ENCODE data around the gene HECA.
A peak's percentile ranks its signal among the peaks of the same experiment; 100 is the strongest.

Gene HECA

DNA sequence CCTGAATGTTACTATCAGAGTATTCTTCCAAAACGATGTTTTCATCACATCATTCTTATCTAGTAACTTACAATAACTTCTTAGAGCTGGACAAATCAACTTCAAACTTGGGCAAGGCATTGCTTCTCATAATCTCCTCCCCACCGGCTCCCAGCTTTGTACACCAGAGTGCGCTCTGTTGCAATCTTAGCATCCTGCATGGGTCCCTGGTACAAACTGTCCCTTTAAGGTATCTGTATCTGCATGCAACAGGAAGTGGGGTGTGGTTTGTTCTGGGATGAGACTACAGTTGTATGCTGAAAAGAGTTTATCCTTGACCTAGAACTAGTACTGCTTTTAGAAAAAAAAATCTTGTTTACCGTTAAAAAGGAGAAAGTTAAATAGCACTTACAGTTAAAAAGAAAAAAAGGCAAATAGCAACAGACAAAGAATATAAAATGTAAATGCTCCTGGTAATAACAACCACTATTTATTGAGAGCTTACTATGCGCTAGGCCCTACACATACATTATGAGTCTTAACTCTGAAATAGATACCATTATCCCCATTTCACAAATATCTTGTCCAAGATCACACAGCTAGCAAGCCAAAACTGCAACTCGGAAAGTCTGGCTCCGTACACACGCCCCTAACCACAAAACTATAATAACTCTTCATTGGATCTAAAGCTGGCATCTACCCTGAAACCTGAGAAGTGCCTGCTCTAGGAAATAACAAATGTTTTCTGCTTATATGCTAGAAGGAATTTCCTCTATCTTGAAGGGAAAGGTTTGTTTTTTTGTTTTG lies 9.8 kb upstream of the HECA start:
- H3K4me3 ChIP-seq (replicated peaks; ENCODE audit: low read depth, low read length) = no peak overlapping the region
- DNase-seq (ENCODE audit: extremely low read depth, low read depth) = peak; percentile 65
- TF ChIP-seq, protein P1, sequence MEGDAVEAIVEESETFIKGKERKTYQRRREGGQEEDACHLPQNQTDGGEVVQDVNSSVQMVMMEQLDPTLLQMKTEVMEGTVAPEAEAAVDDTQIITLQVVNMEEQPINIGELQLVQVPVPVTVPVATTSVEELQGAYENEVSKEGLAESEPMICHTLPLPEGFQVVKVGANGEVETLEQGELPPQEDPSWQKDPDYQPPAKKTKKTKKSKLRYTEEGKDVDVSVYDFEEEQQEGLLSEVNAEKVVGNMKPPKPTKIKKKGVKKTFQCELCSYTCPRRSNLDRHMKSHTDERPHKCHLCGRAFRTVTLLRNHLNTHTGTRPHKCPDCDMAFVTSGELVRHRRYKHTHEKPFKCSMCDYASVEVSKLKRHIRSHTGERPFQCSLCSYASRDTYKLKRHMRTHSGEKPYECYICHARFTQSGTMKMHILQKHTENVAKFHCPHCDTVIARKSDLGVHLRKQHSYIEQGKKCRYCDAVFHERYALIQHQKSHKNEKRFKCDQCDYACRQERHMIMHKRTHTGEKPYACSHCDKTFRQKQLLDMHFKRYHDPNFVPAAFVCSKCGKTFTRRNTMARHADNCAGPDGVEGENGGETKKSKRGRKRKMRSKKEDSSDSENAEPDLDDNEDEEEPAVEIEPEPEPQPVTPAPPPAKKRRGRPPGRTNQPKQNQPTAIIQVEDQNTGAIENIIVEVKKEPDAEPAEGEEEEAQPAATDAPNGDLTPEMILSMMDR (IDR thresholded peaks at IDR 0.05; ENCODE audit: low read depth, low read length, missing control alignments) = peak; percentile 70

DNA sequence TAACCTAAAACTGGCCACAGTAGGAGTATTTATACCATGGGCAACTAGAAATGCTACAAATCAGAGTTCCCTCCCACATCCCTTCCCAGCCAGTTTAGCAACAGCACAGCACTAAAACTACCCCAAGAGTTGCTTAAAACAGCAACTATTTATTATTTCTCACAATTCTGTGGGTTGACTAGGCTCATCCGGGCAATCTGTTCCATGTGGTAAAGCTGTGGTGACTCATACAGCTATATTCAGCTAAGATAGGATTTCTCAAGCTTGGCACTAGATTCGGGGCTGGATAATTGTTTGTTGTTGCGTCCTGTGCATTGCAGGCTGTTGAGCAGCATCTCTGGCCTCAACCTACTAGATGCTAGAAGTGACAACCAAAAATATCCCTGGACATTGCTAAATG lies 8.6 kb upstream of the HECA start:
- TF ChIP-seq, protein P1 (IDR thresholded peaks at IDR 0.05; ENCODE audit: low read depth, low read length, missing control alignments) = no peak
- no peak overlapping the region for H3K4me3 ChIP-seq (replicated peaks; ENCODE audit: low read depth, low read length)
- DNase-seq (ENCODE audit: extremely low read depth, low read depth) = peak; percentile 72

DNA sequence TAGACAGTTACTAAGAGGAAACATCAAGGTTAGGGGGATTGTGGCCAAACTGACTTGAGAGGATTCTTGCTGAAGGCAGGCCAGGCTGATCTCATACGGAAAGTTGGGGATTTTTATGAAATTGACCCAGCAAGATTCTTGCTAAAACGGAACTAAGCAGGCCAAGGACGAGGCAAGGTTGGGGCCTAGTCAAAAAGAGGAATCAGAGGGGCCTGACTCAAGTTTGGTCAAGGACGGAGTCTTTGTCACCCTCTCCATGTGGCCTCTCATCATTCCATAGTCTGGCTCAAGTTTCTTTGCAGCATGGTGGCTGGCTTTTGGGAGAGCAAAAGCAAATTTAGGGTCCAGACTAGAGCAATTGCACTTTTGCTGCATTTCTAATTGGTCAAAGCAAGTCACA lies 7.9 kb upstream of the HECA start:
- TF ChIP-seq, protein P1 (IDR thresholded peaks at IDR 0.05; ENCODE audit: low read depth, low read length, missing control alignments) = no peak
- no peak for DNase-seq (ENCODE audit: extremely low read depth, low read depth)

DNA sequence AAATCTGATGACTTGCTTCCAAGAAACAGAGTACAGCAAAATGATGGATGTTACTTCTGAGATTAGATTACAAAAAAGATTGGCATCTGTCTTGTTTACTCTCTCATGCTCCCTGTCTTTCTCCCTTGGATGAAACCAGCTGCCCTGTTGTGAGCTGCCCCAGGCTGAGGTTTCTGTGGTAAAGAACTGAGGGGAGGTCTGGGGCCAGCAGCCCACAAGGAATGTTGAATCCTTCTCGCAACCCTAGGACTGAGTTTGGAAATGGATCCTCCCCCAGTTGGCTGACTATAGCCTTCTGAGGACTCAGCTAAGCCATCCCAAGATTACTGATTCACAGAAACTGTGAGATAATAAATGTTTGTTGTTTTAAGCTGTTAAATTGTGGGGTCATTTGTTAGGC lies 5.6 kb upstream of the HECA start:
- TF ChIP-seq, protein P1 (IDR thresholded peaks at IDR 0.05; ENCODE audit: low read depth, low read length, missing control alignments) = no peak
- H3K4me3 ChIP-seq (replicated peaks; ENCODE audit: low read depth, low read length) = no peak overlapping the region
- DNase-seq (ENCODE audit: extremely low read depth, low read depth) = no peak

More for the DNA sequence above, 7.9 kb upstream of the HECA start:
- H3K4me3 ChIP-seq (replicated peaks; ENCODE audit: low read depth, low read length) = no peak overlapping the region

DNA sequence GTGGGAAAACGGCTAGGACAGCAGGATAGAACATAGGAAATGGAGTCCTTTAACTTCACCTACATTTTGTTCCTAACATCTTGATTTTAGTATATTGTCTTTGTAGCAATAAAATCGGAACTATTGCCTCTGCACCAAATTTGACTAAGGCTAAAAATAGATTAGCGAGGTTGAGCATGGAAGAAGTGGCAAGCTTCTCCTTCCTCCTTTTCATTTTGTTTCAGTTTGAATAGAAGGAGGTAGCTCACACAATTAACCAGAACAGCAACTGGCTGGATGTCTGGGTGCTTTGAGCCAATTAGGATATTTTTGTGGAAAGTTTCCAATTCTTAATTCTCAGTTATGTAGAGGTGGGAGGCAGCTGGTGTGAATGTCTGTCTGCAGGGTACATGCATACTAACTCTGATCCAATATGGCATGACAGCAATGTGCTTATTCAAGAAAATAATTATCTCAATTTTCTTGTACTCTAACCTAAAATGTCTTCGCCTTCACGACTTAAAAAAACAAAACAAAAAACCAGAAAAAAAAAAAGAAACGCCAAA lies 3.1 kb upstream of the HECA start:
- H3K4me3 ChIP-seq (replicated peaks; ENCODE audit: low read depth, low read length) = no peak overlapping the region
- DNase-seq (ENCODE audit: extremely low read depth, low read depth) = no peak
- TF ChIP-seq, protein P1 (IDR thresholded peaks at IDR 0.05; ENCODE audit: low read depth, low read length, missing control alignments) = no peak

DNA sequence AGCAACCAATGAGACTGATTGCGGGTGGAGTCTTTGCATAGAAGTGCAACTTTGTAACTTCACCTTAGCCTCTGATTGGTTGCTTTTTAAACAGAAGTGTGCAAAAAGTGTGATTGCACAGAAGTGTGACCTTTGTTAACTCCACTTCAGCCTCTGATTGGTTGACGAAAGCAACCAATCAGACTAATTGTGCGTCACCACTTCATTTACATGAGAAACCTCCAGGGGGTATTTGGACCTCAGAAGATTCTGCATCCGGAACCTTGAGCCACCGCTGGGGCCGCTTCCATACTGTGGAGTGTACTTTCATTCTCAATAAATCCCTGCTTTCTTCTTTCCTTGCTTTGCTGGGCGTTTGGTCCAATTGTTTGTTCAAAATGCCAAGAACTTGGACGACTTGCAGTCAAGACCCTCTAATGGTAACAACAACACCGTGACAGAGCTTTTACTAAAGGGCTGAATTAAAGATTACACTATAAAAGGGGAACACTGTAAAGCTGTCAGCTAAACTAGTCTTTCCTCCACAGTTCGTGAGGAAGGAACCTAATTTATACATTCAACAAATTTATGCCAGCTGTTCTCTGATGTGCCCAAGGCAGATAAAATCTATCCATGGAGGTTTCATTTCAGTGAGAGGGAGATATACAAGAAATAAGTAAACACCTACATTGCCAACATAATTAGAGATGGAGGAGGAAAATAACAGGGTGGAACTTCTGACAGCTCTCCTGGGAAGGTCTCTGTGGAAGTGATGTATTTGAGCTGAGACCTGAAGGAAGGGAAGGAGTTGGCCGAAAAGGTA lies 1.4 kb upstream of the HECA start:
- H3K4me3 ChIP-seq (replicated peaks; ENCODE audit: low read depth, low read length) = no peak overlapping the region
- DNase-seq (ENCODE audit: extremely low read depth, low read depth) = no peak
- TF ChIP-seq, protein P1 (IDR thresholded peaks at IDR 0.05; ENCODE audit: low read depth, low read length, missing control alignments) = no peak
